ENCODE data around the gene SLC17A2. TPM values are rescaled to one million over a fixed set of nuclear protein-coding genes. Genes with fewer than 3 reads are reported as not detected.

The SLC17A2 gene
- total RNA-seq, 4 donors from 2014 or later, result not detected

- DNase-seq, result peak; percentile 13
- Histone ChIP-seq H3K27ac (no peak overlapping the region), H3K4me1 (no peaks in the 10 kb centered on the region), H3K36me3 (no peaks in the 10 kb centered on the region), H3K9me3 (no peaks in the 10 kb centered on the region), H3K4me3 (peak overlapping the region in 1 of 4 donors; percentile 33), H3K27me3 (no peaks in the 10 kb centered on the region)
- TF ChIP-seq POLR2A (IDR thresholded peaks at IDR 0.05), result no peak
- TF ChIP-seq, protein P1, sequence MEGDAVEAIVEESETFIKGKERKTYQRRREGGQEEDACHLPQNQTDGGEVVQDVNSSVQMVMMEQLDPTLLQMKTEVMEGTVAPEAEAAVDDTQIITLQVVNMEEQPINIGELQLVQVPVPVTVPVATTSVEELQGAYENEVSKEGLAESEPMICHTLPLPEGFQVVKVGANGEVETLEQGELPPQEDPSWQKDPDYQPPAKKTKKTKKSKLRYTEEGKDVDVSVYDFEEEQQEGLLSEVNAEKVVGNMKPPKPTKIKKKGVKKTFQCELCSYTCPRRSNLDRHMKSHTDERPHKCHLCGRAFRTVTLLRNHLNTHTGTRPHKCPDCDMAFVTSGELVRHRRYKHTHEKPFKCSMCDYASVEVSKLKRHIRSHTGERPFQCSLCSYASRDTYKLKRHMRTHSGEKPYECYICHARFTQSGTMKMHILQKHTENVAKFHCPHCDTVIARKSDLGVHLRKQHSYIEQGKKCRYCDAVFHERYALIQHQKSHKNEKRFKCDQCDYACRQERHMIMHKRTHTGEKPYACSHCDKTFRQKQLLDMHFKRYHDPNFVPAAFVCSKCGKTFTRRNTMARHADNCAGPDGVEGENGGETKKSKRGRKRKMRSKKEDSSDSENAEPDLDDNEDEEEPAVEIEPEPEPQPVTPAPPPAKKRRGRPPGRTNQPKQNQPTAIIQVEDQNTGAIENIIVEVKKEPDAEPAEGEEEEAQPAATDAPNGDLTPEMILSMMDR (IDR thresholded peaks at IDR 0.05), result no peak
- no peak for TF ChIP-seq POLR2AphosphoS5 (IDR thresholded peaks at IDR 0.05)
- no peak for TF ChIP-seq EP300 (IDR thresholded peaks at IDR 0.05; ENCODE audit: low read depth)
- WGBS, 2 donors (ENCODE audit: low coverage in 1 of 2), result 96 to 100% methylated on average over 1 to 14 of the region's 28 CpGs
- in situ Hi-C loops (cut with MboI; ENCODE audit: low pct_ligation_motif_present in 1 of 4, low pct_unique_long_range_greater_than_20kb in 1 of 4, low sequenced_read_pairs in 3 of 4) (no loop called here), intact Hi-C loops (cut with DNase I; ENCODE audit: low total_unique reads) (no loop called here)
Observed at GRCh38 chr6:25882051-25882496, 48.4 kb downstream of the SLC17A2 start.

DNA sequence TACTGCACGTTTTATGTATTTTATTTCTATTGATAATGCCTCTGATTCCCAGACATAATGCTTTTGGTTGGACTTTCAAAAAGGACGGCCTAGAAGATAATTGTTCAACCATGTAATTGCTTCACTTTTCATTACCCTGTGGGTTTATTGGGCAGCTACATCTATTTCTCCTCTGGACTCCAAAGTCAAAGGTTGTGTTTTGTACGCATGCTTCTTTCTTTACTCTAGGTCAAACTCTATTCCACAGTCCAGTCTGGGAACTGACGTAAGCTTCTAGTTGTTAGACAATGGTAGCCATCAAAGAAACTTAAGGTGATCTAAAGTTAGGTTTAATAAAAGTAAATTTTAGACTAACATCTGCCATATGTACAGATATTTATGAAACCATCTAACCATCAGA is 49.9 kb downstream of the SLC17A2 start:
- Histone ChIP-seq H3K4me1 (no peaks in the 10 kb centered on the region), H3K36me3 (no peaks in the 10 kb centered on the region), H3K27ac (no peak overlapping the region), H3K4me3 (no peak overlapping the region), H3K9me3 (no peaks in the 10 kb centered on the region), H3K27me3 (no peaks in the 10 kb centered on the region)
- 82 to 87% methylated on average over 3 to 4 of the region's 4 CpGs for WGBS, 2 donors (ENCODE audit: low coverage in 1 of 2)
- intact Hi-C loops (cut with DNase I; ENCODE audit: low total_unique reads) (no loop called here), in situ Hi-C loops (cut with MboI; ENCODE audit: low pct_ligation_motif_present in 1 of 4, low pct_unique_long_range_greater_than_20kb in 1 of 4, low sequenced_read_pairs in 3 of 4) (no loop called here)
- no peak for DNase-seq
- no peak for TF ChIP-seq POLR2A (IDR thresholded peaks at IDR 0.05)
- no peak for TF ChIP-seq POLR2AphosphoS5 (IDR thresholded peaks at IDR 0.05)
- TF ChIP-seq EP300 (IDR thresholded peaks at IDR 0.05; ENCODE audit: low read depth), result no peak
- TF ChIP-seq, protein P1 (IDR thresholded peaks at IDR 0.05), result no peak

DNA sequence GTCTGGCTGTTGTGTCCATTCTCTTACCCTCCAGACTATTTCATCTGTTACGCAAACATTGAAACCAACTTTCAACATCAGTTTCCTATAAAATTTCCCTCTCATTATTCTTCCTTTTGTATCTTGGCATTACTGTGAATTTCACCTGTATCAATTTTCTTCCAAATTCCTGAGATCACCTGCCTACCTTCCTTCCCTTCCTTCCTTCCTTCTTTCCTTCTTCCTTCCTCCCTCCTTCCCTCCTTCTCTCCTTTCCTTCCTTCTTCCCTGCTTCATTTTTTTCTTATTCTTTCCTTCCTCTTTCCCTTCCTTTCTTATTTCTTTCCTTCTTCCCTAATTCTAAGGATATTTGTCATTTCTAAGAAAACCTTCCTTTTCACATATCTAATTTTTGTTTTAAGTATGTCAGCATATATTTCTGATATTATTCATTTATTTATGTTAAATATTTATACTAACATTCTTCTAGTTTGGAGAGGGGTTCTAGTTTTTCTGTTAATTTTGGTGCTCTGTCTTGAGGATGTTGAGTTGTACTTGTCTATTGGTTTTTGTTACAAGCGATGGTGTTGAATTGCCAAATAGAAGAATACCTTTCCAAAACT is 51.7 kb downstream of the SLC17A2 start:
- TF ChIP-seq POLR2A (IDR thresholded peaks at IDR 0.05) (no peak), POLR2AphosphoS5 (IDR thresholded peaks at IDR 0.05) (no peak), EP300 (IDR thresholded peaks at IDR 0.05; ENCODE audit: low read depth) (no peak)
- TF ChIP-seq, protein P1 (IDR thresholded peaks at IDR 0.05), result no peak
- 95 to 97% methylated on average over 2 of the region's 2 CpGs for WGBS, 2 donors (ENCODE audit: low coverage in 1 of 2)
- no peak for DNase-seq
- no peak overlapping the region for H3K27ac ChIP-seq
- in situ Hi-C loops (cut with MboI; ENCODE audit: low pct_ligation_motif_present in 1 of 4, low pct_unique_long_range_greater_than_20kb in 1 of 4, low sequenced_read_pairs in 3 of 4), result no loop called here
- no peaks in the 10 kb centered on the region for H3K36me3 ChIP-seq
- intact Hi-C loops (cut with DNase I; ENCODE audit: low total_unique reads), result no loop called here
- no peaks in the 10 kb centered on the region for H3K9me3 ChIP-seq
- H3K4me1 ChIP-seq, result no peaks in the 10 kb centered on the region
- no peaks in the 10 kb centered on the region for H3K27me3 ChIP-seq
- H3K4me3 ChIP-seq, result no peak overlapping the region

DNA sequence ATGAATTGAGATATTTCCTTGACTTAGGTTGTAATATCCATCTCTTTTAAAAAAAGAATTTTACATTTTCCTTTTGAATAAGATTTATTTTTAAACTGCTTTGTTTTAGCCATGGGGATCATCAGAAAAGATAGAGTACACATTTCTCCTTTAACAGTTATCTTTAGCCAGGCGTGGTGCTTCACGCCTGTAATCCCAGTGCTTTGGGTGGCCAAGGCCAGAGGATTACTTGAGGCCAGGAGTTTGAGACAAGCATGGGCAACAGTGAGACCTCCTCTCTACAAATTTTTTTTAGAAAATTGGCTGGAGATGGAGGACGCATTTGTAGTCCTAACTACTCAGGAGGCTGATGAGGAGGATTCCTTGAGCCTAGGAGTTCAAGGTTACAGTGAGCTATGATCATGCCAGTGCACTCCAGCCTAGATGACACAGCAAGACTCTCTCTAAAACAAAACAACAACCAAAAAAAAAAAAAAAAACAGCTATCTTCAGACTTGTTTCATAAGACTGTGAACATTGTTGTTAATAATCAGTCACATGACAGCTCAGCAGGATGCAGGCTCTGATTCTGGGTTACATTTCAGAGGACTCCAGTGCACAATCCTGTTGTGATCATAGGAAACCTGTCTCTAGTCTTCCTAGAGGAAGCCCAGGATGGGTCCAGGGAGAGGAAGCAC is 54.4 kb downstream of the SLC17A2 start:
- no peaks in the 10 kb centered on the region for H3K27me3 ChIP-seq
- TF ChIP-seq POLR2AphosphoS5 (IDR thresholded peaks at IDR 0.05) (no peak), EP300 (IDR thresholded peaks at IDR 0.05; ENCODE audit: low read depth) (no peak), POLR2A (IDR thresholded peaks at IDR 0.05) (no peak)
- TF ChIP-seq, protein P1 (IDR thresholded peaks at IDR 0.05), result no peak
- in situ Hi-C loops (cut with MboI; ENCODE audit: low pct_ligation_motif_present in 1 of 4, low pct_unique_long_range_greater_than_20kb in 1 of 4, low sequenced_read_pairs in 3 of 4) (no loop called here), intact Hi-C loops (cut with DNase I; ENCODE audit: low total_unique reads) (no loop called here)
- H3K27ac ChIP-seq, result no peak overlapping the region
- no peak for DNase-seq
- no peaks in the 10 kb centered on the region for H3K4me1 ChIP-seq
- H3K9me3 ChIP-seq, result no peaks in the 10 kb centered on the region
- WGBS, 2 donors (ENCODE audit: low coverage in 1 of 2), result 87 to 100% methylated on average over 1 to 3 of the region's 3 CpGs
- H3K4me3 ChIP-seq, result no peak overlapping the region
- no peaks in the 10 kb centered on the region for H3K36me3 ChIP-seq
